K562 (cell line): ENCODE results near the gene CEP192. TPM values are rescaled to one million over a fixed set of nuclear protein-coding genes. Genes with fewer than 3 reads are reported as not detected.

Experiments used
- ATAC-seq: fragments of 200-7000 bp; cut with Tn5 transposase; 3 replicates; pipeline ENCODE4 v1.9.1; 2020; ENCODE audit warnings: moderate library complexity
- BruUV-seq: library from RNA; stranded (reverse); fragments of 400-500 nt; replicated peaks from 2 replicates; lab custom pipeline; 2021; lab: Mats Ljungman, UMichigan
- CTCF ChIA-PET: fragments of 300-600 bp; formaldehyde crosslinking; extraction: SDS; loops from one replicate; lab custom pipeline; 2021; ENCODE audit warnings: low intra/inter-chr PET ratio; lab: Yijun Ruan, JAX
- POLR2A ChIA-PET: fragments of 300-600, 350-650 bp; sonication (Branson Sonifier 250); formaldehyde crosslinking; extraction: SDS; loops from one replicate; lab custom pipeline; 2021; ENCODE audit warnings: antibody characterized with exemption, inconsistent platforms; lab: Yijun Ruan, JAX
- DNase-seq, 4 experiments: peaks; one replicate each; pipeline versions ENCODE4 v3.0.0 to v3.0.0-alpha.2; 2011 to 2018; ENCODE audit warnings: low spot score in 3 of 4, mixed read lengths in 3 of 4; ENCODE audit errors: extremely low read depth in 1 of 4
- FAIRE-seq: peaks from 2 replicates; lab custom pipeline; 2011; peaks lifted over from hg19 to GRCh38; lab: Jason Lieb, UNC
- H2AFZ ChIP-seq: 2 replicates; pipeline ENCODE4 v1.6.0; 2011; ENCODE audit warnings: low read depth, low read length, control low read depth, inconsistent platforms
- H3K27ac ChIP-seq: fragments of 200-600 bp; 3 replicates; pipeline ENCODE4 v1.8.0; 2011; ENCODE audit warnings: low read depth, mild to moderate bottlenecking, control low read depth, inconsistent platforms, low read length, moderate library complexity, mixed read lengths; ENCODE audit errors: extremely low read depth
- H3K27me3 ChIP-seq, 2 experiments: fragments of 300-600 bp in 1 of 2; 2 replicates in 1 of 2; 3 replicates in 1 of 2; pipeline versions ENCODE4 v1.6.0 to v1.8.0; 2011; ENCODE audit warnings: inconsistent platforms in 2 of 2, low read length in 2 of 2, mild to moderate bottlenecking in 1 of 2, mixed read lengths in 1 of 2, moderate library complexity in 1 of 2; ENCODE audit not compliant: control insufficient read depth in 2 of 2, insufficient read depth in 2 of 2
- H3K36me3 ChIP-seq: fragments of 300-600 bp; 3 replicates; pipeline ENCODE4 v1.8.0; 2011; ENCODE audit warnings: mild to moderate bottlenecking, low read length, inconsistent platforms; ENCODE audit not compliant: control insufficient read depth, insufficient read depth
- H3K4me1 ChIP-seq, 2 experiments: fragments of 200-600 bp in 1 of 2; replicated peaks in 1 of 2; 2 replicates in 1 of 2; 3 replicates in 1 of 2; pipeline versions ENCODE4 v1.5.1 to v1.8.0; 2011; ENCODE audit warnings: inconsistent platforms in 2 of 2, low read length in 2 of 2, mild to moderate bottlenecking in 1 of 2, mixed read lengths in 1 of 2, moderate library complexity in 1 of 2; ENCODE audit not compliant: control insufficient read depth in 2 of 2, insufficient read depth in 2 of 2
- H3K4me2 ChIP-seq: 2 replicates; pipeline ENCODE4 v1.6.1; 2011; ENCODE audit warnings: low read length, control low read depth, inconsistent platforms, mixed read lengths; ENCODE audit not compliant: insufficient read depth
- H3K4me3 ChIP-seq: fragments of 200-600 bp; sonication (generic), shearing (Covaris generic); 2 replicates; pipeline ENCODE4 v1.5.1; 2016; ENCODE audit warnings: control low read depth, inconsistent platforms
- H3K79me2 ChIP-seq: fragments of 200-600 bp; 3 replicates; pipeline ENCODE4 v1.8.0; 2011; ENCODE audit warnings: low read length, inconsistent platforms; ENCODE audit not compliant: control insufficient read depth, insufficient read depth
- H3K9ac ChIP-seq, 2 experiments: 2 replicates each; pipeline versions ENCODE4 v1.6.0 to v1.6.1; 2011; ENCODE audit warnings: low read depth in 2 of 2, low read length in 2 of 2, control low read depth in 1 of 2, inconsistent platforms in 1 of 2, mild to moderate bottlenecking in 1 of 2, mixed read lengths in 1 of 2; ENCODE audit not compliant: insufficient read depth in 1 of 2
- H3K9me1 ChIP-seq: one replicate; pipeline ENCODE4 v1.6.0; 2011; ENCODE audit warnings: inconsistent platforms, mild to moderate bottlenecking, low read length, moderate library complexity; ENCODE audit not compliant: control insufficient read depth, insufficient read depth
- H3K9me3 ChIP-seq: replicated peaks from 2 replicates; pipeline ENCODE4 v1.5.1; 2011; ENCODE audit warnings: low read depth, low read length, inconsistent platforms; ENCODE audit not compliant: control insufficient read depth, insufficient read depth
- H4K20me1 ChIP-seq: replicated peaks from 2 replicates; pipeline ENCODE4 v1.6.1; 2011; ENCODE audit warnings: low read length, inconsistent platforms, mixed read lengths; ENCODE audit not compliant: control insufficient read depth, insufficient read depth
- COPS2 ChIP-seq: fragments of 450-650 bp; conservative IDR thresholded peaks from 2 replicates; pipeline ENCODE4 v1.6.1; 2016; ENCODE audit warnings: mild to moderate bottlenecking, moderate library complexity
- CREB3L1 ChIP-seq: fragments of 450-650 bp; IDR thresholded peaks from 2 replicates; pipeline ENCODE4 v1.6.1; 2014; ENCODE audit warnings: low read depth, mild to moderate bottlenecking, moderate library complexity, borderline replicate concordance
- DDX20 ChIP-seq: fragments of 450-650 bp; IDR thresholded peaks from 2 replicates; pipeline ENCODE4 v1.6.1; 2016; ENCODE audit warnings: missing genetic modification characterization, low read depth, mild to moderate bottlenecking, missing compliant biosample characterization, moderate library complexity
- MEF2D ChIP-seq: conservative IDR thresholded peaks from 2 replicates; pipeline ENCODE4 v1.6.1; 2016; ENCODE audit warnings: low read depth, missing genetic modification characterization, missing compliant biosample characterization
- MLLT1 ChIP-seq, 2 experiments: fragments of 450-650 bp; IDR thresholded peaks; 2 replicates each; pipeline ENCODE4 v1.6.1; 2016
- NFIC ChIP-seq: fragments of 450-650 bp; IDR thresholded peaks from 2 replicates; pipeline ENCODE4 v1.6.1; 2017; ENCODE audit warnings: mild to moderate bottlenecking, inconsistent platforms
- PHB2 ChIP-seq: fragments of 450-650 bp; IDR thresholded peaks from 2 replicates; pipeline ENCODE4 v1.6.1; 2017; ENCODE audit warnings: low read depth
- POLR2B ChIP-seq: fragments of 450-650 bp; IDR thresholded peaks from 2 replicates; pipeline ENCODE4 v1.6.1; 2018; ENCODE audit warnings: low read depth; ENCODE audit not compliant: partially characterized antibody
- POLR3G ChIP-seq: IDR thresholded peaks from 2 replicates; pipeline ENCODE4 v1.6.1; 2011; ENCODE audit not compliant: insufficient read length, insufficient replicate concordance; ENCODE audit errors: extremely low read depth
- SRSF3 ChIP-seq: fragments of 200-400 bp; formaldehyde crosslinking; IDR thresholded peaks from 2 replicates; pipeline ENCODE4 v1.6.1; 2016; ENCODE audit warnings: mild to moderate bottlenecking, low read length, moderate library complexity; ENCODE audit not compliant: insufficient read depth
- XRCC3 ChIP-seq: fragments of 450-650 bp; IDR thresholded peaks from 2 replicates; pipeline ENCODE4 v1.6.1; 2017; ENCODE audit warnings: mild to moderate bottlenecking, moderate library complexity
- ZHX1 ChIP-seq: fragments of 150-350 bp; conservative IDR thresholded peaks from 2 replicates; pipeline ENCODE4 v1.6.1; 2014; ENCODE audit warnings: low read length
- ZNF165 ChIP-seq: fragments of 250-450 bp; sonication (Bioruptor Pico); IDR thresholded peaks from 2 replicates; pipeline ENCODE4 v1.4.0; 2020; ENCODE audit warnings: borderline replicate concordance
- ZNF24 ChIP-seq: fragments of 450-650 bp; IDR thresholded peaks from 2 replicates; pipeline ENCODE4 v1.6.1; 2016
- WGBS: fragments of 100-300 bp; shearing (Covaris generic); methylation state at CpG from one replicate; pipeline ENCODE4 v1.1.6; 2016; ENCODE audit warnings: low coverage, mixed read lengths; ENCODE audit not compliant: insufficient coverage; ENCODE audit errors: missing lambda C conversion rate; 5-methylcytosine and 5-hydroxymethylcytosine counted together
- in situ Hi-C: fragments of 300-500 bp; cut with MboI; formaldehyde crosslinking; loops from 4 replicates; pipeline ENCODE4 v1.15.0; 2018; ENCODE audit warnings: inconsistent platforms, mixed read lengths
- intact Hi-C: fragments of 100-400 bp; cut with micrococcal nuclease; formaldehyde crosslinking; loops from 2 replicates; pipeline ENCODE4 v1.14.2; 2022
- polyA plus RNA-seq, 8 experiments: library from polyadenylated mRNA; depleted of rRNA in 4 of 8; stranded (reverse) in 5 of 8; unstranded in 3 of 8; fragments of >200 nt; fragmentation: Nextera tagmentation in 2 of 8; fragmentation: Illumina TruSeq in 1 of 8; extraction: Ambion mirVana in 2 of 8; extraction: Trizol in 1 of 8; gene quantifications; 2 replicates each; pipeline versions ENCODE4 v1.2.1 to v1.2.3, GENCODE V29; 2011 to 2014; ENCODE audit warnings: inconsistent platforms in 1 of 8, missing spikeins in 1 of 8
- total RNA-seq, 7 experiments: library from RNA; depleted of rRNA in 6 of 7; stranded (reverse); fragments of >200 nt in 6 of 7; fragmentation: Illumina TruSeq in 2 of 7; extraction: Trizol in 2 of 7; gene quantifications; 2 replicates each; pipeline versions ENCODE4 v1.2.1 to v1.2.3, GENCODE V29; 2011 to 2021; ENCODE audit warnings: low replicate concordance in 1 of 7
- TF ChIP-seq, protein P1 (sequence below): fragments of 250-450 bp; sonication (Bioruptor Pico); IDR thresholded peaks from 2 replicates; pipeline ENCODE4 v1.9.0; 2021; ENCODE audit warnings: mild to moderate bottlenecking

Gene CEP192
- total and polyA plus RNA-seq, 9 of the 15 experiments (the other 6 are each of a cell fraction or from before 2014, with no cell fraction given): 14.4 to 54.4 (median 35.8) TPM

GRCh38 chr18:13026583-13027270 lies 35.6 kb downstream of the CEP192 start:
- WGBS: 97% methylated on average over 3 of the region's 3 CpGs
- intact Hi-C loops: no loop called here
- no peak overlapping the region for H3K4me2 ChIP-seq
- H3K9me3 ChIP-seq: no peaks in the 10 kb centered on the region
- no peak overlapping the region for H3K9ac ChIP-seq
- H2AFZ ChIP-seq: no peak overlapping the region
- ATAC-seq (no peak), FAIRE-seq (no peak), DNase-seq (no peak)
- no peaks in the 10 kb centered on the region for H4K20me1 ChIP-seq
- H3K36me3 ChIP-seq: peaks cover 69% of the 10 kb centered on the region
- H3K9me1 ChIP-seq: no peaks in the 10 kb centered on the region
- ChIA-PET CTCF (no interaction called here), POLR2A (interaction anchor here (0.6 kb wide), 1 partner anchor 39 kb away, joined by 3 read pairs; no protein-coding TSS in a partner anchor)
- no peaks in the 10 kb centered on the region for H3K27me3 ChIP-seq
- BruUV-seq: no TSS peak
- no peak overlapping the region for H3K4me3 ChIP-seq
- no peaks in the 10 kb centered on the region for H3K4me1 ChIP-seq
- peaks cover 36% of the 10 kb centered on the region for H3K79me2 ChIP-seq
- in situ Hi-C loops: no loop called here
- H3K27ac ChIP-seq: no peak overlapping the region
- no peak for TF ChIP-seq DDX20 (tag)
- TF ChIP-seq, protein P1, sequence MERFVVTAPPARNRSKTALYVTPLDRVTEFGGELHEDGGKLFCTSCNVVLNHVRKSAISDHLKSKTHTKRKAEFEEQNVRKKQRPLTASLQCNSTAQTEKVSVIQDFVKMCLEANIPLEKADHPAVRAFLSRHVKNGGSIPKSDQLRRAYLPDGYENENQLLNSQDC (CRISPR knock-in tag): no peak
- TF ChIP-seq NFIC: no peak
- no peak for TF ChIP-seq CREB3L1
- no peak for TF ChIP-seq MLLT1 (IDR thresholded peaks at IDR 0.05)
- TF ChIP-seq MEF2D (tag): no peak
- TF ChIP-seq ZNF165 (CRISPR knock-in tag): no peak
- no peak for TF ChIP-seq ZNF24
- no peak for TF ChIP-seq COPS2
- no peak for TF ChIP-seq ZHX1
- TF ChIP-seq PHB2: no peak
- no peak for TF ChIP-seq SRSF3
- TF ChIP-seq XRCC3: no peak
- TF ChIP-seq POLR2B: no peak
- no peak for TF ChIP-seq POLR3G
